Measurements from ENCODE around the gene STAMBP. TPM values are rescaled to one million over a fixed set of nuclear protein-coding genes. Genes with fewer than 3 reads are reported as not detected.

STAMBP gene
- total and polyA plus RNA-seq, 9 of the 15 experiments (the other 6 are each of a cell fraction or from before 2014, with no cell fraction given) = 36.9 to 75.2 (median 48.8) TPM

DNA sequence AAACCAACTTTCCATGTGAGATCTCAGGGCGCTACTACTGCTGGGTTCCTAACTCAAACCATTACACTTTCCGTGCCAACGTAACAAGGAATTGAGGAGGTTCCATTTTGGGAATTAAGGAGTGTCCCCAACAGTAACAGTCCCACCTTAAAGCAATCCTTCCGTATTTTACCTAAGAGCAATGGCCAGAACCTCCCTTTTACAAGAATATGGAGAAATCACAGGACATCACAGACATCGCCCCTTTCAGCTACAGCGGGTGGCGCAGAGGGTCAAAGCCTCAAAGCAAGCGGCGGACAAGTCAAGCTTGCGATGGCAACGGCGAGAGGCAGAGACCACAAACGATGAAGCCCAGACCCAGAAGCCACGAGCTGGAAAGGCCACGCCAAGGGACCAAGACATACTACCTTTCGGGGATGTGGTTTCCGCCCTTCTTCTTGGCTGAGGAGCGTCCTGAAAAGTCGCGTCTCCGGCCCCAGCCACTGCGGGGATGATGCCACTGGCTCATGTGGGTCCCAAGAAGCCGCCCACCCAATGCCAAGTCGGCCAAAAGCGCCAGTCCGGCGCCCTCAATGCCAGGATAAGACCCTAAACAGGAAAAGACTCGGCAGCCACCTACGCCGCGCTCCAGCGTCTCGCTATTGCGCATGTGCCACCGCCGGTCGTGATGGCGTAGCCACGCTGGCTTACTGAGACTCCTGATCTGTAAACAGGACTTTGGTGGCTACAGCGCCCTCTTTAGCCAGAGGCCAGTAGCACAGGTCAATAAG, 49.1 kb upstream of the STAMBP start, which contains the start of gene DUSP11 (continued):
- TF ChIP-seq, protein P1, sequence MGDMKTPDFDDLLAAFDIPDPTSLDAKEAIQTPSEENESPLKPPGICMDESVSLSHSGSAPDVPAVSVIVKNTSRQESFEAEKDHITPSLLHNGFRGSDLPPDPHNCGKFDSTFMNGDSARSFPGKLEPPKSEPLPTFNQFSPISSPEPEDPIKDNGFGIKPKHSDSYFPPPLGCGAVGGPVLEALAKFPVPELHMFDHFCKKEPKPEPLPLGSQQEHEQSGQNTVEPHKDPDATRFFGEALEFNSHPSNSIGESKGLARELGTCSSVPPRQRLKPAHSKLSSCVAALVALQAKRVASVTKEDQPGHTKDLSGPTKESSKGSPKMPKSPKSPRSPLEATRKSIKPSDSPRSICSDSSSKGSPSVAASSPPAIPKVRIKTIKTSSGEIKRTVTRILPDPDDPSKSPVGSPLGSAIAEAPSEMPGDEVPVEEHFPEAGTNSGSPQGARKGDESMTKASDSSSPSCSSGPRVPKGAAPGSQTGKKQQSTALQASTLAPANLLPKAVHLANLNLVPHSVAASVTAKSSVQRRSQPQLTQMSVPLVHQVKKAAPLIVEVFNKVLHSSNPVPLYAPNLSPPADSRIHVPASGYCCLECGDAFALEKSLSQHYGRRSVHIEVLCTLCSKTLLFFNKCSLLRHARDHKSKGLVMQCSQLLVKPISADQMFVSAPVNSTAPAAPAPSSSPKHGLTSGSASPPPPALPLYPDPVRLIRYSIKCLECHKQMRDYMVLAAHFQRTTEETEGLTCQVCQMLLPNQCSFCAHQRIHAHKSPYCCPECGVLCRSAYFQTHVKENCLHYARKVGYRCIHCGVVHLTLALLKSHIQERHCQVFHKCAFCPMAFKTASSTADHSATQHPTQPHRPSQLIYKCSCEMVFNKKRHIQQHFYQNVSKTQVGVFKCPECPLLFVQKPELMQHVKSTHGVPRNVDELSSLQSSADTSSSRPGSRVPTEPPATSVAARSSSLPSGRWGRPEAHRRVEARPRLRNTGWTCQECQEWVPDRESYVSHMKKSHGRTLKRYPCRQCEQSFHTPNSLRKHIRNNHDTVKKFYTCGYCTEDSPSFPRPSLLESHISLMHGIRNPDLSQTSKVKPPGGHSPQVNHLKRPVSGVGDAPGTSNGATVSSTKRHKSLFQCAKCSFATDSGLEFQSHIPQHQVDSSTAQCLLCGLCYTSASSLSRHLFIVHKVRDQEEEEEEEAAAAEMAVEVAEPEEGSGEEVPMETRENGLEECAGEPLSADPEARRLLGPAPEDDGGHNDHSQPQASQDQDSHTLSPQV (IDR thresholded peaks at IDR 0.05) = no peak
- TF ChIP-seq, protein P2, sequence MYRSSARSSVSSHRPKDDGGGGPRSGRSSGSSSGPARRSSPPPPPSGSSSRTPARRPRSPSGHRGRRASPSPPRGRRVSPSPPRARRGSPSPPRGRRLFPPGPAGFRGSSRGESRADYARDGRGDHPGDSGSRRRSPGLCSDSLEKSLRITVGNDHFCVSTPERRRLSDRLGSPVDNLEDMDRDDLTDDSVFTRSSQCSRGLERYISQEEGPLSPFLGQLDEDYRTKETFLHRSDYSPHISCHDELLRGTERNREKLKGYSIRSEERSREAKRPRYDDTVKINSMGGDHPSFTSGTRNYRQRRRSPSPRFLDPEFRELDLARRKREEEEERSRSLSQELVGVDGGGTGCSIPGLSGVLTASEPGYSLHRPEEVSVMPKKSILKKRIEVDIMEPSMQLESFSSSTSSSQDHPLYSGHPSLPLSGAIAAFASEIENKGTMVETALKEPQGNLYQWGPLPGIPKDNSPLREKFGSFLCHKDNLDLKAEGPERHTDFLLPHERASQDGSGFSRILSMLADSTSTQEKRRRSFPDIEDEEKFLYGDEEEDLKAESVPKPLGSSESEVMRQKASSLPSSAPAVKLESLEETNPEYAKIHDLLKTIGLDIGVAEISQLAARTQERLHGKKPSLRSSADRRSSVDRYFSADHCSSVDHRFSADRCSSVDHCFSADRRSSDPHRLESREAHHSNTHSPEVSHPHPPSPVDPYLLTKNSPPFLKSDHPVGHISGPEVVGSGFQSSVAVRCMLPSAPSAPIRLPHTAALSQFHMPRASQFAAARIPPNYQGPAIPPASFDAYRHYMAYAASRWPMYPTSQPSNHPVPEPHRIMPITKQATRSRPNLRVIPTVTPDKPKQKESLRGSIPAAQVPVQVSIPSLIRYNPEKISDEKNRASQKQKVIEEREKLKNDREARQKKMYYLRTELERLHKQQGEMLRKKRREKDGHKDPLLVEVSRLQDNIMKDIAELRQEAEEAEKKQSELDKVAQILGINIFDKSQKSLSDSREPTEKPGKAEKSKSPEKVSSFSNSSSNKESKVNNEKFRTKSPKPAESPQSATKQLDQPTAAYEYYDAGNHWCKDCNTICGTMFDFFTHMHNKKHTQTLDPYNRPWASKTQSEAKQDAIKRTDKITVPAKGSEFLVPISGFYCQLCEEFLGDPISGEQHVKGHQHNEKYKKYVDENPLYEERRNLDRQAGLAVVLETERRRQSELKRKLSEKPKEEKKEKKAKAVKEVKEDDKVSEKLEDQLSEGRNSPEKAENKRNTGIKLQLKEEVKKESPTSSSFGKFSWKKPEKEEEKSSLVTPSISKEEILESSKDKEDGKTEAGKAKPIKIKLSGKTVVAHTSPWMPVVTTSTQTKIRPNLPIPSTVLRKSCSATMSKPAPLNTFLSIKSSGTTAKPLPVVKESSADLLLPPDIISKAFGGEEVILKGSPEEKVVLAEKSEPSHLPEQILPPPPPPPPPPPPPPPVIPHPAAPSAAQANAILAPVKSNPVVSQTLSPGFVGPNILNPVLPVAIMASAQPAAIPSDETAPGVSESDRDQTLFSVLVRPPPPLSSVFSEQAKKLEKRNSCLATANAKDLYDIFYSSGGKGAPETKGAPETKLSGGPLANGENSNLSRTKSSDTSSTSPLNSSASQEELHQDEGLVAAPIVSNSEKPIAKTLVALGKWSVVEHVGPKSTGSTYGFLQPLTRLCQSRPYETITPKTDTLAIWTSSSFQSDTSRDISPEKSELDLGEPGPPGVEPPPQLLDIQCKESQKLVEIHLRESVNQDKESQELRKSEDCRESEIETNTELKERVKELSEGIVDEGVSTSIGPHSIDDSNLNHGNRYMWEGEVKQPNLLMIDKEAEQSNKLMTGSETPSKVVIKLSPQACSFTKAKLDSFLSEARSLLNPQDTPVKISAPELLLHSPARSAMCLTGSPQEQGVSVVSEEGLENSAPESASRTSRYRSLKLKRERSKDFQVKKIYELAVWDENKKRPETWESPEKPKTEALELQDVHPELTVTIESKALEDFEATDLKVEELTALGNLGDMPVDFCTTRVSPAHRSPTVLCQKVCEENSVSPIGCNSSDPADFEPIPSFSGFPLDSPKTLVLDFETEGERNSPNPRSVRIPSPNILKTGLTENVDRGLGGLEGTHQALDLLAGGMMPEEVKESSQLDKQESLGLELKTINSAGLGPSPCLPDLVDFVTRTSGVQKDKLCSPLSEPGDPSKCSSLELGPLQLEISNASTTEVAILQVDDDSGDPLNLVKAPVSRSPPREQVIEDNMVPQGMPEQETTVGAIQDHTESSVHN (IDR thresholded peaks at IDR 0.05; ENCODE audit: borderline replicate concordance in 1 of 2, low read depth in 1 of 2) = no peak
- TF ChIP-seq SREBF1 (IDR thresholded peaks at IDR 0.05; ENCODE audit: borderline replicate concordance, low read depth, low read length) (no peak), SAFB (IDR thresholded peaks at IDR 0.05; ENCODE audit: borderline replicate concordance, low read depth, low read length) (no peak), SRSF1 (IDR thresholded peaks at IDR 0.05; ENCODE audit: low read depth, low read length) (no peak), SRSF7 (optimal IDR thresholded peaks at IDR 0.05; ENCODE audit: low read depth, low read length) (no peak), SREBF2 (CRISPR knock-in tag; IDR thresholded peaks at IDR 0.05) (no peak), ZNF217 (CRISPR knock-in tag; IDR thresholded peaks at IDR 0.05) (no peak), MAZ (CRISPR knock-in tag; conservative IDR thresholded peaks at IDR 0.05 in 1 of 2, IDR thresholded peaks at IDR 0.05 in 1 of 2) (peak; percentile 20 to 44; a peak in 1 of 4 replicates), CTBP1 (IDR thresholded peaks at IDR 0.05; ENCODE audit: borderline replicate concordance) (peak; percentile 65; the same call in 1 of the 2 replicates), ADNP (tag; IDR thresholded peaks at IDR 0.05) (no peak), POU5F1 (IDR thresholded peaks at IDR 0.05; ENCODE audit: borderline replicate concordance, low read depth, low read length, partially characterized antibody) (no peak), ZNF436 (CRISPR knock-in tag; IDR thresholded peaks at IDR 0.05) (no peak)
